OCI-LY7 (cell line): ENCODE data around the gene BCL2L15.

ENCODE experiments used
- CTCF ChIP-seq: fragments of 200-600 bp; sonication (generic); conservative IDR thresholded peaks from 2 replicates; pipeline ENCODE4 v1.5.1; 2014; ENCODE audit warnings: mild to moderate bottlenecking, antibody characterized with exemption, low read length, moderate library complexity, mixed read lengths
- EZH2phosphoT487 ChIP-seq: fragments of 200-600 bp; sonication (generic); IDR thresholded peaks from 2 replicates; pipeline ENCODE4 v1.6.1; 2018; ENCODE audit warnings: low read depth, borderline replicate concordance, mild to moderate bottlenecking, mixed run types, antibody characterized with exemption, low read length, moderate library complexity, mixed read lengths

DNA sequence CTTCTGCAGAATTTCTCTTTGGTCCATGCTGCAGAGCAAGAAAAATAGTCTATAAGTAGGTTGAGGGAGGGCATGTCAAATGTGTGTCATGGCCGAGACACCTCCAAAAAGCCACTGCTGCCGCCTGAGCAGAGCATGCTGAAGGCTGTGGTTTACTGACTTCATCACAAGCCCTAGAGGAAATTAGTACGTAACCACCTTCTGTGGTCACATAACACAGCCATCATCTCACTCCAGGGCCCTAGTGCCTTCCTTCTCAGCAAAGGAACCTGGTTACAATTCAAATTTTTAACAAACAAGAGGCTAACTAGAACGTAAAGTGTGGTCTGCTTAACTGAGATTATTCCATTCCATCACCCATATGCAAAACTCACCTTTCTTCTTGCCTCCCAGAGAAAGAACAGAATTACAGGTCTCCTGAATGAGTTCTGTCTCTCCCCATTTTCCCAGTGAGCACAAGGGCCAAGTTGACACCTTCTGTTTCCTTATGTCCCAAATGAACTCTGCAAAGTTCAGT is 15.7 kb downstream of the BCL2L15 start, which contains the start of gene PTPN22:
- no peak for TF ChIP-seq CTCF
- TF ChIP-seq EZH2phosphoT487, result no peak
